ENCODE results near the gene ZSWIM3.

- TF ChIP-seq TAF1 (IDR thresholded peaks at IDR 0.05; ENCODE audit: borderline replicate concordance, low read depth, low read length), result no peak
- no peak for TF ChIP-seq POLR2AphosphoS5 (IDR thresholded peaks at IDR 0.05; ENCODE audit: low read depth, low read length)
Observed at GRCh38 chr20:45861221-45862075, 4.0 kb downstream of the ZSWIM3 start.
